22Rv1 (cell line): ENCODE results near the gene TMTC2.

ENCODE experiments used
- H3K27ac ChIP-seq: fragments of 450-650 bp; 2 replicates; pipeline ENCODE4 v1.5.1; 2017
- CTCF ChIP-seq: fragments of 450-650 bp; IDR thresholded peaks from 2 replicates; pipeline ENCODE4 v1.5.1; 2017; ENCODE audit warnings: mild to moderate bottlenecking
- ZFX ChIP-seq: fragments of 450-650 bp; IDR thresholded peaks from 2 replicates; pipeline ENCODE4 v1.6.1; 2017; ENCODE audit warnings: antibody characterized with exemption, borderline replicate concordance

The TMTC2 gene

GRCh38 chr12:82682851-82683261 is 3.9 kb upstream of the TMTC2 start:
- no peak overlapping the region for H3K27ac ChIP-seq
- TF ChIP-seq CTCF = no peak
- TF ChIP-seq ZFX = no peak

GRCh38 chr12:82685790-82686167 is 927 bp upstream of the TMTC2 start:
- H3K27ac ChIP-seq = peak overlapping the region; percentile 99
- peak; percentile 96 for TF ChIP-seq CTCF
- TF ChIP-seq ZFX = no peak

- peak overlapping the region; percentile 99 for H3K27ac ChIP-seq
- TF ChIP-seq ZFX = no peak
- 0 out of 2 replicates have a peak, but pooled peaks have one; percentile 7 for TF ChIP-seq CTCF
Measured at GRCh38 chr12:82687021-82688011, 610 bp downstream of the TMTC2 start.

GRCh38 chr12:82688035-82688501 is 1.4 kb downstream of the TMTC2 start:
- TF ChIP-seq CTCF (peak; percentile 26), ZFX (no peak)
- H3K27ac ChIP-seq = peak overlapping the region; percentile 99

- H3K27ac ChIP-seq = no peak overlapping the region
- TF ChIP-seq CTCF = no peak
- TF ChIP-seq ZFX = no peak
Measured at GRCh38 chr12:82688596-82688995, 1.9 kb downstream of the TMTC2 start.

- H3K27ac ChIP-seq = no peak overlapping the region
- no peak for TF ChIP-seq ZFX
- no peak for TF ChIP-seq CTCF
Measured at GRCh38 chr12:82690006-82690405, 3.3 kb downstream of the TMTC2 start.

GRCh38 chr12:82691513-82691912 is 4.8 kb downstream of the TMTC2 start:
- TF ChIP-seq CTCF (no peak), ZFX (no peak)
- H3K27ac ChIP-seq = no peak overlapping the region
